SK-N-SH (cell line): ENCODE measurements around the gene RARA. TPM values are rescaled to one million over a fixed set of nuclear protein-coding genes. Genes with fewer than 3 reads are reported as not detected.
A peak's percentile ranks its signal among the peaks of the same experiment; 100 is the strongest.

ENCODE experiments used
- CTCF ChIA-PET: fragments of 300-600, 350-600 bp; formaldehyde crosslinking; extraction: SDS; loops from one replicate; lab custom pipeline; 2021; lab: Yijun Ruan, JAX
- POLR2A ChIA-PET: fragments of 350-600 bp; sonication (Branson Sonifier 250); formaldehyde crosslinking; extraction: SDS; loops from one replicate; lab custom pipeline; 2020; ENCODE audit warnings: antibody characterized with exemption, inconsistent platforms; lab: Yijun Ruan, JAX
- DNase-seq: peaks from one replicate; pipeline ENCODE4 v3.0.0; 2012
- H2AFZ ChIP-seq: fragments of 200-600 bp; sonication (generic); 2 replicates; pipeline ENCODE4 v1.8.1; 2016; ENCODE audit warnings: antibody characterized with exemption, mild to moderate bottlenecking, low read depth
- H3F3A ChIP-seq: fragments of 200-600 bp; sonication (generic); replicated peaks from 2 replicates; pipeline ENCODE3; 2016; ENCODE audit warnings: antibody characterized with exemption, mild to moderate bottlenecking; ENCODE audit not compliant: insufficient read depth
- H3K27ac ChIP-seq, 2 experiments: fragments of 200-500 bp in 1 of 2; fragments of 200-600 bp in 1 of 2; sonication (Bioruptor generic) in 1 of 2; sonication (generic), shearing (Covaris generic) in 1 of 2; 2 replicates each; pipeline versions ENCODE4 v1.5.1 to v1.6.1; 2014 to 2016; ENCODE audit warnings: low read depth in 2 of 2, inconsistent platforms in 1 of 2, low read length in 1 of 2, mild to moderate bottlenecking in 1 of 2, mixed read lengths in 1 of 2
- H3K27me3 ChIP-seq: fragments of 200-600 bp; sonication (generic), shearing (Covaris generic); 2 replicates; pipeline ENCODE4 v1.6.1; 2016; ENCODE audit warnings: mixed run types; ENCODE audit not compliant: insufficient read depth
- H3K36me3 ChIP-seq, 2 experiments: fragments of 200-500 bp in 1 of 2; fragments of 200-600 bp in 1 of 2; sonication (Bioruptor generic) in 1 of 2; sonication (generic) in 1 of 2; replicated peaks in 1 of 2; 2 replicates each; pipeline versions ENCODE3 to v1.5.1; 2014 to 2016; ENCODE audit warnings: low read length in 1 of 2, mild to moderate bottlenecking in 1 of 2; ENCODE audit not compliant: insufficient read depth in 2 of 2, control insufficient read depth in 1 of 2
- H3K4me1 ChIP-seq, 2 experiments: fragments of 200-500 bp in 1 of 2; fragments of 200-600 bp in 1 of 2; sonication (Bioruptor generic) in 1 of 2; sonication (generic), shearing (Covaris generic) in 1 of 2; 2 replicates each; pipeline versions ENCODE4 v1.5.1 to v1.6.1; 2014 to 2016; ENCODE audit warnings: low read depth in 1 of 2, low read length in 1 of 2, mixed run types in 1 of 2; ENCODE audit not compliant: insufficient read depth in 2 of 2, control insufficient read depth in 1 of 2
- H3K4me2 ChIP-seq: fragments of 200-600 bp; sonication (generic), shearing (Covaris generic); 2 replicates; pipeline ENCODE4 v1.6.1; 2017; ENCODE audit warnings: mixed run types
- H3K4me3 ChIP-seq, 2 experiments: fragments of 200-500 bp in 1 of 2; fragments of 200-600 bp in 1 of 2; sonication (Bioruptor generic) in 1 of 2; sonication (generic), shearing (Covaris generic) in 1 of 2; 2 replicates each; pipeline versions ENCODE4 v1.5.1 to v1.8.1; 2014 to 2016; ENCODE audit warnings: low read depth in 2 of 2, inconsistent platforms in 1 of 2, low read length in 1 of 2, mild to moderate bottlenecking in 1 of 2, mixed read lengths in 1 of 2, moderate library complexity in 1 of 2
- H3K79me2 ChIP-seq: fragments of 200-600 bp; sonication (generic); 2 replicates; pipeline ENCODE4 v1.8.1; 2017; ENCODE audit warnings: mild to moderate bottlenecking; ENCODE audit not compliant: insufficient read depth
- H3K9ac ChIP-seq: fragments of 200-600 bp; sonication (generic); 2 replicates; pipeline ENCODE4 v1.6.1; 2017; ENCODE audit warnings: mixed run types
- H3K9me2 ChIP-seq: fragments of 200-600 bp; sonication (generic); 2 replicates; pipeline ENCODE4 v1.6.1; 2017; ENCODE audit warnings: mixed run types
- H3K9me3 ChIP-seq: fragments of 200-600 bp; sonication (generic); 2 replicates; pipeline ENCODE4 v1.6.1; 2017; ENCODE audit warnings: mixed run types, mild to moderate bottlenecking, moderate library complexity
- H4K20me1 ChIP-seq: fragments of 200-600 bp; sonication (generic); 2 replicates; pipeline ENCODE4 v1.6.1; 2017; ENCODE audit warnings: mild to moderate bottlenecking, mixed run types; ENCODE audit not compliant: insufficient read depth
- CTCF ChIP-seq: fragments of 200-600 bp; sonication (generic); IDR thresholded peaks from 2 replicates; pipeline ENCODE4 v1.6.1; 2017; ENCODE audit warnings: antibody characterized with exemption, mild to moderate bottlenecking, moderate library complexity
- EP300 ChIP-seq, 2 experiments: IDR thresholded peaks; 2 replicates each; pipeline versions ENCODE4 v1.4.0 to v1.6.1; 2012; ENCODE audit warnings: borderline replicate concordance in 1 of 2, low read depth in 1 of 2, low read length in 1 of 2
- EZH2phosphoT487 ChIP-seq: fragments of 200-600 bp; sonication (generic); IDR thresholded peaks from 2 replicates; pipeline ENCODE4 v1.6.1; 2017; ENCODE audit warnings: low read depth, mixed run types, mild to moderate bottlenecking, antibody characterized with exemption, moderate library complexity, borderline replicate concordance
- FOSL2 ChIP-seq: IDR thresholded peaks from 2 replicates; pipeline ENCODE4 v1.4.0; 2012; ENCODE audit warnings: low read depth, mild to moderate bottlenecking, moderate library complexity, borderline replicate concordance
- FOXM1 ChIP-seq: IDR thresholded peaks from 2 replicates; pipeline ENCODE4 v1.4.0; 2012; ENCODE audit warnings: low read depth, mild to moderate bottlenecking
- GABPA ChIP-seq: IDR thresholded peaks from 2 replicates; pipeline ENCODE4 v1.4.0; 2012; ENCODE audit warnings: low read depth, mild to moderate bottlenecking
- MXI1 ChIP-seq: IDR thresholded peaks from 2 replicates; pipeline ENCODE4 v1.6.1; 2012; ENCODE audit warnings: mild to moderate bottlenecking, low read depth, low read length, improper control_type of control experiment
- PBX3 ChIP-seq: IDR thresholded peaks from 2 replicates; pipeline ENCODE4; 2012
- RAD21 ChIP-seq: IDR thresholded peaks from 2 replicates; pipeline ENCODE4 v1.6.1; 2012; ENCODE audit warnings: mild to moderate bottlenecking, low read length
- RFX5 ChIP-seq: IDR thresholded peaks from 2 replicates; pipeline ENCODE4 v1.6.1; 2012; ENCODE audit warnings: mild to moderate bottlenecking, improper control_type of control experiment, low read length
- SIN3A ChIP-seq: IDR thresholded peaks from 2 replicates; pipeline ENCODE4 v1.6.1; 2012; ENCODE audit warnings: low read depth, mild to moderate bottlenecking, low read length, moderate library complexity, borderline replicate concordance
- SMC3 ChIP-seq: IDR thresholded peaks from 2 replicates; pipeline ENCODE4 v1.6.1; 2012; ENCODE audit warnings: low read depth, low read length, improper control_type of control experiment
- TCF12 ChIP-seq: IDR thresholded peaks from 2 replicates; pipeline ENCODE4 v1.4.0; 2012
- TEAD4 ChIP-seq: IDR thresholded peaks from 2 replicates; pipeline ENCODE4 v1.4.0; 2012; ENCODE audit warnings: mild to moderate bottlenecking, borderline replicate concordance; ENCODE audit not compliant: insufficient read depth
- WGBS: methylation state at CpG from one replicate; pipeline ENCODE4 v1.1.6; 2017; ENCODE audit warnings: low lambda C conversion rate; 5-methylcytosine and 5-hydroxymethylcytosine counted together
- polyA plus RNA-seq, 3 experiments: library from polyadenylated mRNA; depleted of rRNA; stranded (reverse); fragments of >200 nt; gene quantifications; 2 replicates each; pipeline ENCODE4 v1.2.3, GENCODE V29; 2012
- TF ChIP-seq, protein P1 (sequence below): fragments of 150-350 bp; IDR thresholded peaks from 2 replicates; pipeline ENCODE4 v1.6.1; 2016; ENCODE audit warnings: mild to moderate bottlenecking, low read depth, low read length
- TF ChIP-seq, protein P2 (sequence below): fragments of 150-350 bp; IDR thresholded peaks from 2 replicates; pipeline ENCODE4 v1.6.1; 2017; ENCODE audit warnings: antibody characterized with exemption, low read length, low read depth, borderline replicate concordance

Gene RARA
- polyA plus RNA-seq, 1 of the 3 experiments (the other 2 are of a cell fraction) = 13.3 TPM

DNA sequence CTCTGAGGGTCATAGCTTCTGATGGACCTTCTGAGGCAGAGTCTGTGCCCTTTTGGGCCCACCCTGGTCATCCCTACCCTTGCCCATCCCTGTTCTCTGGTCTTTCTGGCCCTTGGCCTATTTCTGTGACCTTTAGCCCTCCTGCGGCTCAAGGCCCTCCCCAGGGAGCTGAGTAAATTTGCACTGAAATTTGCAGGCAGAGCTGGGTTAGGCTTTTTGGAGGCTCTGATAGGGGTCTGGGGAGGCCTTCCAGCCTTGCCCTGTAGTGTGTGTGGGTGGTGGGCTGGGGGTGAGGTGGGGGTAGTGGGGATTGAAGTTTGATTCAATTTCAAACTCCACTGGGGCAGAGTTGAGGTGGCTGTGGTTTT lies 17.8 kb downstream of the RARA start:
- Histone ChIP-seq H3K4me2 (peak overlapping the region; percentile 61; the same call in 1 of the 2 replicates), H3K79me2 (peaks cover 100% of the 10 kb centered on the region), H3K4me3 (no peak overlapping the region), H3K9me3 (no peaks in the 10 kb centered on the region), H2AFZ (no peak overlapping the region), H3K9me2 (no peaks in the 10 kb centered on the region), H3K27ac (peak overlapping the region in 1 of 2 experiments; percentile 45; a peak in 1 of 4 replicates), H3F3A (peaks cover 27% of the 10 kb centered on the region), H3K27me3 (no peaks in the 10 kb centered on the region), H3K9ac (no peak overlapping the region), H3K36me3 (peaks cover 3 to 4% of the 10 kb centered on the region in 2 experiments), H4K20me1 (peaks cover 76% of the 10 kb centered on the region), H3K4me1 (peaks cover 75 to 88% of the 10 kb centered on the region in 2 experiments)
- POLR2A ChIA-PET = interaction anchor here (0.8 to 1.6 kb wide), 2 partner anchors 15 to 24 kb away, joined by 3 to 6 read pairs; no protein-coding TSS in a partner anchor
- CTCF ChIA-PET = interaction anchor here (1.1 to 57.6 kb wide), 5 partner anchors 13 to 120 kb away, joined by 3 to 1706 read pairs (median 6); partner anchors contain the start of genes CDC6 and RARA
- WGBS = 55% methylated on average over 1 of the region's 1 CpG
- DNase-seq = no peak
- no peak for TF ChIP-seq RAD21
- TF ChIP-seq RFX5 = no peak
- no peak for TF ChIP-seq EP300 (IDR thresholded peaks at IDR 0.05; ENCODE audit: borderline replicate concordance in 1 of 2, low read depth in 1 of 2, low read length in 1 of 2)
- TF ChIP-seq MXI1 = no peak
- TF ChIP-seq FOXM1 = no peak
- TF ChIP-seq TCF12 = no peak
- TF ChIP-seq PBX3 = no peak
- no peak for TF ChIP-seq EZH2phosphoT487
- no peak for TF ChIP-seq CTCF
- no peak for TF ChIP-seq FOSL2
- TF ChIP-seq, protein P1, sequence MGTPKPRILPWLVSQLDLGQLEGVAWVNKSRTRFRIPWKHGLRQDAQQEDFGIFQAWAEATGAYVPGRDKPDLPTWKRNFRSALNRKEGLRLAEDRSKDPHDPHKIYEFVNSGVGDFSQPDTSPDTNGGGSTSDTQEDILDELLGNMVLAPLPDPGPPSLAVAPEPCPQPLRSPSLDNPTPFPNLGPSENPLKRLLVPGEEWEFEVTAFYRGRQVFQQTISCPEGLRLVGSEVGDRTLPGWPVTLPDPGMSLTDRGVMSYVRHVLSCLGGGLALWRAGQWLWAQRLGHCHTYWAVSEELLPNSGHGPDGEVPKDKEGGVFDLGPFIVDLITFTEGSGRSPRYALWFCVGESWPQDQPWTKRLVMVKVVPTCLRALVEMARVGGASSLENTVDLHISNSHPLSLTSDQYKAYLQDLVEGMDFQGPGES = no peak
- no peak for TF ChIP-seq SIN3A
- TF ChIP-seq GABPA = no peak
- TF ChIP-seq, protein P2, sequence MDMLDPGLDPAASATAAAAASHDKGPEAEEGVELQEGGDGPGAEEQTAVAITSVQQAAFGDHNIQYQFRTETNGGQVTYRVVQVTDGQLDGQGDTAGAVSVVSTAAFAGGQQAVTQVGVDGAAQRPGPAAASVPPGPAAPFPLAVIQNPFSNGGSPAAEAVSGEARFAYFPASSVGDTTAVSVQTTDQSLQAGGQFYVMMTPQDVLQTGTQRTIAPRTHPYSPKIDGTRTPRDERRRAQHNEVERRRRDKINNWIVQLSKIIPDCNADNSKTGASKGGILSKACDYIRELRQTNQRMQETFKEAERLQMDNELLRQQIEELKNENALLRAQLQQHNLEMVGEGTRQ = no peak
- TF ChIP-seq SMC3 = no peak
- no peak for TF ChIP-seq TEAD4
